WTC11 (cell line): ENCODE measurements around the gene MARK3. TPM values are rescaled to one million over a fixed set of nuclear protein-coding genes. Genes with fewer than 3 reads are reported as not detected.

ENCODE experiments used
- ATAC-seq: fragments of 200-7000 bp; cut with Tn5 transposase; 2 replicates; pipeline ENCODE4 v1.10.0; 2021; ENCODE audit warnings: mild to moderate bottlenecking, moderate library complexity
- CTCF ChIA-PET: fragments of 300-600 bp; sonication (Branson Sonifier 250); formaldehyde crosslinking; loops from one replicate; lab custom pipeline; 2021; ENCODE audit warnings: antibody characterized with exemption; lab: Charles Lee
- POLR2A ChIA-PET: fragments of 350-600 bp; sonication (Branson Sonifier 250); formaldehyde crosslinking; loops from one replicate; lab custom pipeline; 2021; ENCODE audit warnings: antibody characterized with exemption; lab: Charles Lee
- DNase-seq: peaks from one replicate; pipeline ENCODE4 v3.0.0; 2021; ENCODE audit warnings: low spot score
- H3K27ac Mint-ChIP-seq: 2 replicates; pipeline ENCODE4 v1.8.0; 2021; ENCODE audit warnings: mixed read lengths
- H3K27me3 Mint-ChIP-seq: 2 replicates; pipeline ENCODE4 v1.8.0; 2021; ENCODE audit warnings: low read depth, mild to moderate bottlenecking, moderate library complexity, mixed read lengths
- H3K36me3 Mint-ChIP-seq: 2 replicates; pipeline ENCODE4 v1.8.0; 2021; ENCODE audit warnings: mixed read lengths
- H3K4me1 Mint-ChIP-seq: 2 replicates; pipeline ENCODE4 v1.8.0; 2022; ENCODE audit warnings: mixed read lengths
- H3K4me3 Mint-ChIP-seq: 2 replicates; pipeline ENCODE4 v1.8.0; 2021; ENCODE audit warnings: mild to moderate bottlenecking, moderate library complexity, mixed read lengths
- H3K9me3 Mint-ChIP-seq: 2 replicates; pipeline ENCODE4 v1.8.0; 2021; ENCODE audit warnings: mixed read lengths
- CBFB ChIP-seq: sonication (generic); formaldehyde crosslinking; IDR thresholded peaks from 2 replicates; pipeline ENCODE4 v1.8.1; 2022; ENCODE audit warnings: mild to moderate bottlenecking, low read depth, missing genetic modification reagents
- E2F4 ChIP-seq: sonication (generic); formaldehyde crosslinking; IDR thresholded peaks from 2 replicates; pipeline ENCODE4 v1.8.1; 2022; ENCODE audit warnings: low read depth, mild to moderate bottlenecking, moderate library complexity, missing genetic modification reagents, borderline replicate concordance
- GABPB1 ChIP-seq: sonication (generic); formaldehyde crosslinking; IDR thresholded peaks from 2 replicates; pipeline ENCODE4 v1.8.1; 2023; ENCODE audit warnings: mild to moderate bottlenecking, missing genetic modification reagents
- HMGA2 ChIP-seq: fragments of 250-450 bp; sonication (Bioruptor Pico); IDR thresholded peaks from 2 replicates; pipeline ENCODE4 v1.4.0; 2021; ENCODE audit warnings: mild to moderate bottlenecking, moderate library complexity
- IRF1 ChIP-seq: sonication (generic); formaldehyde crosslinking; IDR thresholded peaks from 2 replicates; pipeline ENCODE4 v1.8.0; 2023; ENCODE audit warnings: missing genetic modification reagents
- MXD4 ChIP-seq: fragments of 250-450 bp; sonication (Bioruptor Pico); IDR thresholded peaks from 2 replicates; pipeline ENCODE4 v1.8.0; 2021; ENCODE audit warnings: mild to moderate bottlenecking, moderate library complexity, borderline replicate concordance
- NFYB ChIP-seq: sonication (generic); formaldehyde crosslinking; conservative IDR thresholded peaks from 2 replicates; pipeline ENCODE4 v1.8.0; 2022; ENCODE audit warnings: low read depth, missing genetic modification reagents
- NR3C1 ChIP-seq: sonication (generic); formaldehyde crosslinking; conservative IDR thresholded peaks from 2 replicates; pipeline ENCODE4 v1.8.1; 2023; ENCODE audit warnings: low read depth, mild to moderate bottlenecking, missing genetic modification reagents
- SOX15 ChIP-seq: fragments of 250-450 bp; sonication (Bioruptor Pico); IDR thresholded peaks from 2 replicates; pipeline ENCODE4 v1.9.0; 2021; ENCODE audit warnings: mild to moderate bottlenecking
- STAT6 ChIP-seq: sonication (generic); formaldehyde crosslinking; conservative IDR thresholded peaks from 2 replicates; pipeline ENCODE4 v1.8.1; 2023; ENCODE audit warnings: mild to moderate bottlenecking, low read depth, missing genetic modification reagents, moderate library complexity
- TCF7 ChIP-seq: sonication (generic); formaldehyde crosslinking; IDR thresholded peaks from 2 replicates; pipeline ENCODE4 v1.8.0; 2022; ENCODE audit warnings: mild to moderate bottlenecking, low read depth, missing genetic modification reagents, moderate library complexity
- ZNF138 ChIP-seq: sonication (generic); formaldehyde crosslinking; conservative IDR thresholded peaks from 2 replicates; pipeline ENCODE4 v1.8.1; 2022; ENCODE audit warnings: mild to moderate bottlenecking, moderate library complexity, missing genetic modification reagents
- ZNF671 ChIP-seq: fragments of 250-450 bp; sonication (Bioruptor Pico); IDR thresholded peaks from 2 replicates; pipeline ENCODE4 v1.8.0; 2021; ENCODE audit warnings: mild to moderate bottlenecking
- total RNA-seq: library from RNA; stranded (reverse); gene quantifications from 3 replicates; pipeline ENCODE4 v1.2.3, GENCODE V29; 2021
- TF ChIP-seq, protein P1 (sequence below): fragments of 250-450 bp; sonication (Bioruptor Pico); IDR thresholded peaks from 2 replicates; pipeline ENCODE4 v1.9.0; 2021; ENCODE audit warnings: mild to moderate bottlenecking, borderline replicate concordance
- TF ChIP-seq, protein P2 (sequence below): sonication (generic); formaldehyde crosslinking; IDR thresholded peaks from 2 replicates; pipeline ENCODE4 v1.8.0; 2022; ENCODE audit warnings: mild to moderate bottlenecking, missing genetic modification reagents
- TF ChIP-seq, protein P3 (sequence below): sonication (generic); formaldehyde crosslinking; IDR thresholded peaks from 2 replicates; pipeline ENCODE4 v1.8.1; 2023; ENCODE audit warnings: mild to moderate bottlenecking, missing genetic modification reagents

Gene MARK3
- total RNA-seq, 1 experiment from 2014 or later = 93.7 TPM

DNA sequence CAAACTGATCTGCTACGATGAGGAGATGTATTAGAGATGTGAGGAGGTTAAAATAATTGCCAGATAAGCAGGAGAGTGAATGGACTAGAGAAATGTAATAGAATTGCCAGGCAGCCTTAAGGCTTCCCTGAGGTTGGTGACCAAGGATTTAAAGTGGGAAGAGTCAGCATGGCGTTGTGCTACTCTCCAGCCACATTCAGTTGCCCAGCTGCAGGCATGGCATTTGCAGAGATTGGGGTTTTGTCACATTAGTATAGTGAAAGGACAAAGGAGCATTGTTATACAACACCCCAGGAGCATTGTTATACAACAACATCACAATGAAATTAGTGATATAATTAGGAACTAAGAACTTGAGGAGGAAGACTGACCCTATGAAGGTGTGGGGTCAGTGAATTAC lies 31.7 kb downstream of the MARK3 start (continued):
- TF ChIP-seq GABPB1 (CRISPR knock-in tag) (no peak), ZNF671 (CRISPR knock-in tag) (no peak), ZNF138 (CRISPR knock-in tag) (no peak)
- TF ChIP-seq, protein P1, sequence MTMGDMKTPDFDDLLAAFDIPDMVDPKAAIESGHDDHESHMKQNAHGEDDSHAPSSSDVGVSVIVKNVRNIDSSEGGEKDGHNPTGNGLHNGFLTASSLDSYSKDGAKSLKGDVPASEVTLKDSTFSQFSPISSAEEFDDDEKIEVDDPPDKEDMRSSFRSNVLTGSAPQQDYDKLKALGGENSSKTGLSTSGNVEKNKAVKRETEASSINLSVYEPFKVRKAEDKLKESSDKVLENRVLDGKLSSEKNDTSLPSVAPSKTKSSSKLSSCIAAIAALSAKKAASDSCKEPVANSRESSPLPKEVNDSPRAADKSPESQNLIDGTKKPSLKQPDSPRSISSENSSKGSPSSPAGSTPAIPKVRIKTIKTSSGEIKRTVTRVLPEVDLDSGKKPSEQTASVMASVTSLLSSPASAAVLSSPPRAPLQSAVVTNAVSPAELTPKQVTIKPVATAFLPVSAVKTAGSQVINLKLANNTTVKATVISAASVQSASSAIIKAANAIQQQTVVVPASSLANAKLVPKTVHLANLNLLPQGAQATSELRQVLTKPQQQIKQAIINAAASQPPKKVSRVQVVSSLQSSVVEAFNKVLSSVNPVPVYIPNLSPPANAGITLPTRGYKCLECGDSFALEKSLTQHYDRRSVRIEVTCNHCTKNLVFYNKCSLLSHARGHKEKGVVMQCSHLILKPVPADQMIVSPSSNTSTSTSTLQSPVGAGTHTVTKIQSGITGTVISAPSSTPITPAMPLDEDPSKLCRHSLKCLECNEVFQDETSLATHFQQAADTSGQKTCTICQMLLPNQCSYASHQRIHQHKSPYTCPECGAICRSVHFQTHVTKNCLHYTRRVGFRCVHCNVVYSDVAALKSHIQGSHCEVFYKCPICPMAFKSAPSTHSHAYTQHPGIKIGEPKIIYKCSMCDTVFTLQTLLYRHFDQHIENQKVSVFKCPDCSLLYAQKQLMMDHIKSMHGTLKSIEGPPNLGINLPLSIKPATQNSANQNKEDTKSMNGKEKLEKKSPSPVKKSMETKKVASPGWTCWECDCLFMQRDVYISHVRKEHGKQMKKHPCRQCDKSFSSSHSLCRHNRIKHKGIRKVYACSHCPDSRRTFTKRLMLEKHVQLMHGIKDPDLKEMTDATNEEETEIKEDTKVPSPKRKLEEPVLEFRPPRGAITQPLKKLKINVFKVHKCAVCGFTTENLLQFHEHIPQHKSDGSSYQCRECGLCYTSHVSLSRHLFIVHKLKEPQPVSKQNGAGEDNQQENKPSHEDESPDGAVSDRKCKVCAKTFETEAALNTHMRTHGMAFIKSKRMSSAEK (CRISPR knock-in tag) = no peak
- TF ChIP-seq, protein P2, sequence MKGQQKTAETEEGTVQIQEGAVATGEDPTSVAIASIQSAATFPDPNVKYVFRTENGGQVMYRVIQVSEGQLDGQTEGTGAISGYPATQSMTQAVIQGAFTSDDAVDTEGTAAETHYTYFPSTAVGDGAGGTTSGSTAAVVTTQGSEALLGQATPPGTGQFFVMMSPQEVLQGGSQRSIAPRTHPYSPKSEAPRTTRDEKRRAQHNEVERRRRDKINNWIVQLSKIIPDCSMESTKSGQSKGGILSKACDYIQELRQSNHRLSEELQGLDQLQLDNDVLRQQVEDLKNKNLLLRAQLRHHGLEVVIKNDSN = no peak

GRCh38 chr14:103418481-103418818 lies 33.2 kb downstream of the MARK3 start:
- H3K4me1 Mint-ChIP-seq = peaks cover 25% of the 10 kb centered on the region
- CTCF ChIA-PET = interaction anchor here (1.8 kb wide), 1 partner anchor 25 kb away, joined by 6 read pairs; no protein-coding TSS in a partner anchor
- DNase-seq = no peak
- ATAC-seq = no peak
- TF ChIP-seq, protein P3, sequence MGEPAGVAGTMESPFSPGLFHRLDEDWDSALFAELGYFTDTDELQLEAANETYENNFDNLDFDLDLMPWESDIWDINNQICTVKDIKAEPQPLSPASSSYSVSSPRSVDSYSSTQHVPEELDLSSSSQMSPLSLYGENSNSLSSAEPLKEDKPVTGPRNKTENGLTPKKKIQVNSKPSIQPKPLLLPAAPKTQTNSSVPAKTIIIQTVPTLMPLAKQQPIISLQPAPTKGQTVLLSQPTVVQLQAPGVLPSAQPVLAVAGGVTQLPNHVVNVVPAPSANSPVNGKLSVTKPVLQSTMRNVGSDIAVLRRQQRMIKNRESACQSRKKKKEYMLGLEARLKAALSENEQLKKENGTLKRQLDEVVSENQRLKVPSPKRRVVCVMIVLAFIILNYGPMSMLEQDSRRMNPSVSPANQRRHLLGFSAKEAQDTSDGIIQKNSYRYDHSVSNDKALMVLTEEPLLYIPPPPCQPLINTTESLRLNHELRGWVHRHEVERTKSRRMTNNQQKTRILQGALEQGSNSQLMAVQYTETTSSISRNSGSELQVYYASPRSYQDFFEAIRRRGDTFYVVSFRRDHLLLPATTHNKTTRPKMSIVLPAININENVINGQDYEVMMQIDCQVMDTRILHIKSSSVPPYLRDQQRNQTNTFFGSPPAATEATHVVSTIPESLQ = no peak
- TF ChIP-seq NFYB = no peak
- TF ChIP-seq TCF7 = no peak
- TF ChIP-seq MXD4 (CRISPR knock-in tag) = no peak
- no peak for TF ChIP-seq NR3C1 (CRISPR knock-in tag)
- TF ChIP-seq CBFB (CRISPR knock-in tag) = no peak
- TF ChIP-seq E2F4 (CRISPR knock-in tag) = no peak
- TF ChIP-seq STAT6 (CRISPR knock-in tag) = no peak
- TF ChIP-seq, all 79 proteins: peak for 0
- Mint-ChIP-seq H3K4me3 (no peak overlapping the region), H3K27ac (peak overlapping the region; percentile 56; the same call in 1 of the 2 replicates), H3K9me3 (no peaks in the 10 kb centered on the region), H3K27me3 (no peaks in the 10 kb centered on the region), H3K36me3 (peaks cover 7% of the 10 kb centered on the region; the same call in 1 of the 2 replicates)
- POLR2A ChIA-PET = no interaction called here

GRCh38 chr14:103421556-103421955 lies 36.3 kb downstream of the MARK3 start:
- Mint-ChIP-seq H3K36me3 (0 out of 2 replicates have a peak, but pooled peaks cover 6% of the 10 kb centered on the region), H3K4me1 (peaks cover 30% of the 10 kb centered on the region), H3K4me3 (no peak overlapping the region), H3K27me3 (no peaks in the 10 kb centered on the region), H3K27ac (no peak overlapping the region), H3K9me3 (no peaks in the 10 kb centered on the region)
- no peak for ATAC-seq
- TF ChIP-seq IRF1 (CRISPR knock-in tag) = no peak
- TF ChIP-seq SOX15 (CRISPR knock-in tag) = no peak
- TF ChIP-seq TCF7 = no peak
- TF ChIP-seq HMGA2 (CRISPR knock-in tag) = no peak
- CTCF ChIA-PET = no interaction called here
- no peak for DNase-seq
- POLR2A ChIA-PET = no interaction called here
